ENCODE data around the gene NAALADL2. TPM values are rescaled to one million over a fixed set of nuclear protein-coding genes. Genes with fewer than 3 reads are reported as not detected.

The NAALADL2 gene
- total RNA-seq, 1 donor from 2014 or later: 11.5 TPM

DNA sequence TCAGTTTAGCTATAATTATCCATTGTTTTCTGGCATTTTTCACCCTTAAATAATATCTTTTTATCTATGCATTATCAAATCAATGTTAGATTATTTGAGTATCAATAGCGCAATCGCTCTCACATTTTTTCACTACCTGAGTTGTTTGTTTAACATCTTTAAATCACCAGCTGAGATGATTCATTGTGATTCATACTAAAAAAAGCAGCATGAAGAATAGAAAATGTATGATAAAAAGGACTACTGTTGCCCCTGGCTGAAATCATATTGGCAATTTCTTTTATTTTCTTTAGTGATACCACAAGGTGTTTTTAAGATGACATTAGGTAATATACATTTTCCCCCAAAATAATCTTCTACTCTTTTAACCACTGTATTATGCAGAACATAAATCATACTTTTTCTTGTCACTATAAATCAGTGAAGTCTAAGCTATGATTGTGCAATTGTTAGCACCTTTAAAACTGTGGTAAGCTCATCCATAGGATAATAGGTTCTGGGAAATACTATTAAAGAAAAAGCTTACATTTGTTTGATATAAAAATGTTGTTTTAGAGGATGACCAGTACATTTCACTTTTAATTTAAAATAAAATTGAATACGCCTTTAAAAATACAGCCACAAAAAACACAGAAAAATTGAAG, 889.1 kb downstream of the NAALADL2 start:
- H3K27ac Mint-ChIP-seq: no peak overlapping the region
- peaks cover 2% of the 10 kb centered on the region for H3K27me3 Mint-ChIP-seq (ENCODE audit: insufficient read depth, low read depth)
- H3K36me3 Mint-ChIP-seq: no peaks in the 10 kb centered on the region
- H3K4me3 Mint-ChIP-seq: no peak overlapping the region
- H3K4me1 ChIP-seq: no peaks in the 10 kb centered on the region
- H3F3A ChIP-seq (ENCODE audit: low read depth): no peaks in the 10 kb centered on the region
- no peak overlapping the region for H2AFZ ChIP-seq (replicated peaks)
- no peaks in the 10 kb centered on the region for H3K9me3 ChIP-seq (ENCODE audit: low read depth)
- no peak overlapping the region for H3K9ac ChIP-seq
- H3K4me3 ChIP-seq: no peak overlapping the region
- TF ChIP-seq EZH2 (IDR thresholded peaks at IDR 0.05): no peak
- no peak for TF ChIP-seq EZH2phosphoT487 (IDR thresholded peaks at IDR 0.05)
- no peak for TF ChIP-seq CTCF (IDR thresholded peaks at IDR 0.05)
- H3K36me3 ChIP-seq: no peaks in the 10 kb centered on the region
- DNase-seq (ENCODE audit: low spot score): no peak
- no peaks in the 10 kb centered on the region for H3K27me3 ChIP-seq
- H3K27ac ChIP-seq: no peak overlapping the region
- H4K20me1 ChIP-seq (ENCODE audit: low read depth): no peaks in the 10 kb centered on the region
- H3K79me2 ChIP-seq (ENCODE audit: low read depth): no peaks in the 10 kb centered on the region
- no peak overlapping the region for H3K4me2 ChIP-seq
- no peaks in the 10 kb centered on the region for H3K9me3 Mint-ChIP-seq
- no peaks in the 10 kb centered on the region for H3K4me1 Mint-ChIP-seq

GRCh38 chr3:175749981-175750380, 890.8 kb downstream of the NAALADL2 start:
- Mint-ChIP-seq H3K27me3 (ENCODE audit: insufficient read depth, low read depth) (peaks cover 2% of the 10 kb centered on the region), H3K4me3 (no peak overlapping the region), H3K36me3 (no peaks in the 10 kb centered on the region), H3K9me3 (no peaks in the 10 kb centered on the region), H3K4me1 (no peaks in the 10 kb centered on the region), H3K27ac (no peak overlapping the region)
- DNase-seq (ENCODE audit: low spot score): no peak
- Histone ChIP-seq H3K27ac (no peak overlapping the region), H2AFZ (replicated peaks) (no peak overlapping the region), H3K4me1 (no peaks in the 10 kb centered on the region), H3K9me3 (ENCODE audit: low read depth) (no peaks in the 10 kb centered on the region), H3K9ac (no peak overlapping the region), H3F3A (ENCODE audit: low read depth) (no peaks in the 10 kb centered on the region), H3K36me3 (no peaks in the 10 kb centered on the region), H4K20me1 (ENCODE audit: low read depth) (no peaks in the 10 kb centered on the region), H3K4me3 (no peak overlapping the region), H3K4me2 (no peak overlapping the region), H3K79me2 (ENCODE audit: low read depth) (no peaks in the 10 kb centered on the region), H3K27me3 (no peaks in the 10 kb centered on the region)
- TF ChIP-seq CTCF (IDR thresholded peaks at IDR 0.05) (no peak), EZH2phosphoT487 (IDR thresholded peaks at IDR 0.05) (no peak), EZH2 (IDR thresholded peaks at IDR 0.05) (no peak)

DNA sequence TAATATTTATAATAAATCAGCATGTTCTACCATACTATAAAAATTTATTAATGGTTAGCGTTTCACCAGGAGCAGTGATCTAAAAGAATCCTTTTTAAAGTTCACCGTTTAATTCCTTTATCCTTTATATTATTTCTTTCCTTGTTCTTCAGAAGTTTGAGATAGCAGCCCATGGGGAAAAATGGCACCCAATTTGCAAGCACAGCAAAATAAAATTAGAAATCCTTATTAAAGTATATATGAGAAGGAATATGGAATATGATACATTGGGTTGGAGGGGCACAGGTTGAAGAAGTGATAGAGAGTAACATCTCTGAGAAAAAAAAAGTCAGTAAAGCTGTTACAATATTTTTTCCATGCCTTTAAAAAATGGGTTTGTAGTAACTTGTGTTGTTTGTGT, 892.0 kb downstream of the NAALADL2 start:
- Histone ChIP-seq H3K9me3 (ENCODE audit: low read depth) (no peaks in the 10 kb centered on the region), H4K20me1 (ENCODE audit: low read depth) (no peaks in the 10 kb centered on the region), H3K27me3 (no peaks in the 10 kb centered on the region), H3K79me2 (ENCODE audit: low read depth) (no peaks in the 10 kb centered on the region), H2AFZ (replicated peaks) (no peak overlapping the region), H3F3A (ENCODE audit: low read depth) (no peaks in the 10 kb centered on the region), H3K36me3 (no peaks in the 10 kb centered on the region), H3K4me1 (no peaks in the 10 kb centered on the region), H3K4me2 (no peak overlapping the region), H3K9ac (no peak overlapping the region), H3K4me3 (no peak overlapping the region), H3K27ac (no peak overlapping the region)
- Mint-ChIP-seq H3K9me3 (no peaks in the 10 kb centered on the region), H3K4me1 (no peaks in the 10 kb centered on the region), H3K27ac (no peak overlapping the region), H3K36me3 (no peaks in the 10 kb centered on the region), H3K27me3 (ENCODE audit: insufficient read depth, low read depth) (peaks cover 2% of the 10 kb centered on the region), H3K4me3 (no peak overlapping the region)
- DNase-seq (ENCODE audit: low spot score): no peak
- TF ChIP-seq EZH2 (IDR thresholded peaks at IDR 0.05): no peak
- TF ChIP-seq EZH2phosphoT487 (IDR thresholded peaks at IDR 0.05): no peak
- TF ChIP-seq CTCF (IDR thresholded peaks at IDR 0.05): no peak

Data from neural progenitor cell (in vitro differentiated cells).